HG02885 (cell line): Measurements from ENCODE around the gene GTF2F2.
"Not testable (repeated sequence)": the region's sequence is repeated elsewhere in the genome, so short reads cannot be mapped to it uniquely, and the experiment has no call there.

ENCODE experiments used
- ATAC-seq: cut with Tn5 transposase; IDR thresholded peaks from one replicate; pipeline ENCODE4 v1.9.1; 2021; ENCODE audit warnings: mild to moderate bottlenecking; ENCODE audit not compliant: unreplicated experiment, poor library complexity

The GTF2F2 gene

DNA sequence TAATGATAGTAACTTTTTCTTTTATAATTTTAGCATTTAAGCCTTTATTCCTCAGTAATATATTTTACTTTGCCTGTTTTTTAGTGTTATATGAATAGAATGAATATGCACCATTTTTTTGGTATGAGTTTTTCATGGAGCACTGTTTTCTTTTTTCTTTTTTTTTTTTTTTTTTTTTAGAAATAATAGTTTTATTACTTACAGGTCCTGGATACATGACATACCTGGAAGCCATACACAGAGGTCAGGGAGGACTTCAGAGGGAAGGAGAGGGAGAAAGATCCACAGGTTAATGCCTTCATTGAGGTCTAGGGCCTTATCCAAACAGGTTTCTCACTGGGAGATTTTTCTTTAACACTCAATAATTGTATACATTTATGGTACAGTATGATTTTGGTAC, 54.2 kb downstream of the GTF2F2 start:
- no peak for ATAC-seq

DNA sequence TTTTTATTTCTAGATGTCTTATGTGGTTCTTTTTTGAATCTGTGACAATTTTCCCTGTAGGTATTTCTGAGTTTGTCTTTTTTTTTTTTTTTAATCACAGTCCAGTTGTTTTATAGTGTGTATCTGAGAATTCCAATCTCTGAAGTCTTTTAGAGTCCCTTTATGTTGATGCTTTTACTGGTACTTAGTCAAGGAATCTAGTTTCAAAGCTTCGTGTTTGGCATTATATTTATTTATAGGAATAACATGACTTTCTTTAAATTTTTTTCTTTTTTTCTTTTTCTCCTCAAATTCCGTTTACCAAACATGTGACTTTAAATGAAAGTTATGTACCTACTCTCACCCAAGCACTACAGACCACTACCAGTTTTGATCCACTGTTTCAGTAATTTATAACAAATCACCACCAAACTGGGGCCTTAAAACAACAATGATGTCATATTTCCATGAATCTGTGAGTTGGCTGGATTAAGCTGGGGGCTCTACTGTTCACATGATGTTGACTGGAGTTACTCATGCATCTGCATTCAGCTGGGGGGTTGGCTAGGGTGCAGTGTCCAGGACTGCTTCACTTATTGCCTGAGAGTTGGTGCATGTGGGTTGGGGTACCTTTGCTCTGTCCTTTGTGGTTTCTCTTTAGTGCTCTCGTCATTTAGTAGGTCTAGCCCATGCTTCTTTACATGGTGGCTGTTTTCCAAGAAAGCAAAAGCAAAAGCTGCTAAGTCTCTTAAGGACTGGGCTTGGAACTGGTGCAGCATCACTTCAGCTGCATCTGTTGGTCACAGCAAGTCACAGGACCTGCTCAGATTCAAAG, 58.2 kb downstream of the GTF2F2 start:
- no peak for ATAC-seq

DNA sequence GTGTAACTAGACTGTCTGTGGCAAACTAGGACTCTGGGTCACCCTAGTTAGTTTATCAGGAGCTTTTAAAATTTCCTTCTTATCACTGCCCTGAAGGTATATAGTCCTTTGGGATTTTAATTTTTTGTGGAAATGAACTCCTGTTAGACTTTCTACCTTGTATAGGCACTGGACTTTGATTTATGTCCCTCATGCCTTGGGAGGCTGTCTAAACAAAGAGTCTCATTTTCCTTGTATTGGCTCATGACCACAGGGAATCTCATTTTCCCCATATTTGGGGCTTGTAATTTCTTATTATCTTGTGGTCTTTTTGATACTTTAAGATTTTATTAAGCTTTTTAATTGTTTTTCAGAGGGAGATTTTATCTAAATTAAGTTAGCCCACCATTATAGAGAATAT, 59.1 kb downstream of the GTF2F2 start:
- no peak for ATAC-seq

DNA sequence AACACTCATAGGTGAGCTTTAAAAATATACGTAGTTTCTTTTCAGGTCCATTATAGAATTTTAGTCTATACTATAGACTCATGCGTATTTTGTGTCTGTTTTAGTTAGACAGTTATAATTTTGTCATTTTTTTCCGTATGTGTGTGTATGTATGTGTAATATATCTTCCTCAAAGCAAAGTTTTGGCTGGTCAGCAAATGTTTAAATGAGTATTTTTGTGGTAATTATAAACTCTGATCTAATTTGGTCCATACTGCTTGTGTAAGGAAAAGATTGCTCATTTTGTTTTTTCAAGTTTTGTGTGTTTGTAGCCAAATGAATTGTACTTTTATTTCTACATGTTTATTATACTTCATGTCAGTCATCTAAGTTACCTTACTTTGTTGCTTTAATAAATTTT, 60.0 kb downstream of the GTF2F2 start:
- no peak for ATAC-seq

DNA sequence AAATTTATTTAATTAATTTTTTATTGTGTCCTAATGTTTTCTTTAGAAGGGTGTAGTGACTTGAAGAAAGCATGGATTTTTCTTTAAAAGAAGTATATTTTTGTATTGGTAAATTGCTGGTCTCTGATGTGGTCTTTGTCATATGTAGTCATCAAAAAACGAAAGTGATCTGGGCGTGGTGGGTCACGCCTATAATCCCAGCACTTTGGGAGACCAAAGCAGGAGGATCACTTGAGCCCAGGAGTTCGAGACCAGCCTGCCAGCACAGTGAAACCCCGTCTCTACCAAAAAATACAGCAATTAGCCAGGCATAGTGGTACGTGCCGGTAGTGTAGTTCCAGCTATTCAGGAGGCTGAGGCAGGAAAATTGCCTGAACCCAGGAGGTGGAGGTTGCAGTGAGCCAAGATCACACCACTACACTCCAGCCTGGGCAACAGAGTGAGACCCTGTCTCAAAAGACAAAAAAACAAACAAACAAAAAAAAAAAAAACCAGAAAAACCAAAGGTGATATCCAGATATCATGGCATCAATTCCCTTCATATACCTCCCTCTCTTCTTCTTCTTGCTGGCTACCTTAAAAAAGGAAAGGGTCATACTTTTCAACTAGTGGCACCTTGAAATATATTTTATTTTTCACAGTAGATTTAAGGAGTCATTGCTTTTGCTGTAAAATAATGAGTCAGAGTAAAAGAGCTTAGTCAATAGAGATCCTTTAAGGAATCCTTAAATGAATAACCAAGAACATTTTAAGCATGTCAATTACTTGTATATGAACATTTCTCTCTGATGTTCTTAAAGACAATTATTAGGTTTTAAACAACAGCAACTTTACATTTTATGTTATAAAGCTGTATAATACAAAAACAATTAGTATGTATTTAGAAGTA, 60.6 kb downstream of the GTF2F2 start:
- no peak for ATAC-seq

DNA sequence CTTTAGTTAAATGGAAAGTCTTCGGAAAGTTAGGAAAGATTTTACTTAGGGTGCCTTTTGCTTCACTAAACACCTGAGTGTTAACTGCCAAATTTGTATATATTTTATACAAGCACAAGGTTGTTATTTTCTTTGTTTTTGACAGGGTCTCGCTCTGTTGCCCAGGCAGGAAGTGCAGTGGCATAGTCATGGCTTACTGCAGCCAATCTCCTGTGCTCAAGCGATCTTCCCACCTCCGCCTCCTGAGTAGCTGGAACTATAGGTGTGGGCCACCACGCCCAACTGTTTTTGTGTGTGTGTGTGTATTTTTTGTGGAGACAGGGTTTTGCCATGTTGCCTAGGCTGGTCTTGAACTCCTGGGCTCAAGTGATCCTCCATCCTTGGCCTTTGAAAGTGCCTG, 64.4 kb downstream of the GTF2F2 start:
- ATAC-seq = no peak

DNA sequence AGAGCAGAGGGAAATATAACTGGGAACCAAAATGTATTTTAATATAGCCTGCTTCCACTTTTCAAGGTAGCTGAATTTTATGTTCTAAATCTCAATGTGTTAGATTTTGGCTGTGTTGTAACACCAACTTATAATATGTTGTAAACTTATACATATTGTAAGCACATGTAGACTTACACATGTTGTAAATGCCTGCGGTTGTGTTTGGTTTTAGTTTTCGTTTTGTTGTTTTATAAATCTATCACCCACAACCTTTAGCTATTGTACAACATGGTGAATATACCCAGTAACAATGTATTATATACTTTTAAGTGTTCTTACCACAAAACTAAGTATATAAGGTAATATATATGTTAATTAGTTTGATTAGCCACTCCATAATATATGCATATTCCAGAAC, 65.0 kb downstream of the GTF2F2 start:
- no peak for ATAC-seq

DNA sequence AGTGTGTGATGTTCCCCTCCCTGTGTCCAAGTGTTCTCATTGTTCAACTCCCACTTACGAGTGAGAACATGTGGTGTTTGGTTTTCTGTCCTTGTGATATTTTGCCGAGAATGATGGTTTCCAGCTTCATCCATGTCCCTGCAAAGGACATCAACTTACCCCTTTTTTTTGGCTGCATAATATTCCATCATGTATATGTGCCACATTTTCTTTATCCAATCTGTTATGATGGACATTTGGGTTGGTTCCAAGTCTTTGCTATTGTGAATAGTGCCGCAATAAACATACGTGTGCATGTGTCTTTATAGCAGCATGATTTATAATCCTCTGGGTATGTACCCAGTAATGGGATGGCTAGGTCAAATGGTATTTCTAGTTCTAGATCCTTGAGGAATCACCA, 68.8 kb downstream of the GTF2F2 start:
- not testable (repeated sequence) for ATAC-seq

DNA sequence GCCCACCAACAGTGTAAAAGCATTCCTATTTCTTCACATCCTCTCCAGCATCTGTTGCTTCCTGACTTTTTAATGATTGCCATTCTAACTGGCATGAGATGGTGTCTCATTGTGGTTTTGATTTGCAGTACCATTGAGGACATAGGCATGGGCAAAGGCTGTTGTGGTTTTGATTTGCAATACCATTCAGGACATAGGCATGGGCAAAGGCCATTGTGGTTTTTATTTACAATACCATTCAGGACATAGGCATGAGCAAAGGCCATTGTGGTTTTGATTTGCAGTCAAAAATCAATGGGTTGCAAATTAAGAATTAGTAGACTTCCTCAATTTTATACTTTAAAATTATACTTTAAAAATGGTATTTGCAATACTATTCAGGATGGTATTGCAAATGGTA, 69.2 kb downstream of the GTF2F2 start:
- ATAC-seq = not testable (repeated sequence)

DNA sequence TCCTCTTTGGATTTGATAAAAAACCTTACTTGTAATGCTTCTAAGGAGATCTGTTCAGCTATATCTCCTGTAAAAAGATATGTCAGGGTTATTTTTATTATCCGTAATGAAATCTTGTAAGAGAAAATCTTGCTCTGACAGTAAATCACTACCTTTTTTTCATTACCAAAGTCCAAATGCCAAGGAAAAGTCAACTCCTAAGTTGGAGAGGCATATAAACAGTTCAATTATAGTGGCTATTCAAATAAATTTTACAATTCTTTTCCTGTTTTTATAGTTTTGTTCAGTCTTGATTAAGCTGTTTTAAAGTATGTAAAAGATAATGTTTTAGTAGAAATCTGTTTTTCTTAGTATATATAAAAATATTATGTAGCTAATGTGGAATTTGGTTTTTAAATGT, 71.6 kb downstream of the GTF2F2 start:
- no peak for ATAC-seq

DNA sequence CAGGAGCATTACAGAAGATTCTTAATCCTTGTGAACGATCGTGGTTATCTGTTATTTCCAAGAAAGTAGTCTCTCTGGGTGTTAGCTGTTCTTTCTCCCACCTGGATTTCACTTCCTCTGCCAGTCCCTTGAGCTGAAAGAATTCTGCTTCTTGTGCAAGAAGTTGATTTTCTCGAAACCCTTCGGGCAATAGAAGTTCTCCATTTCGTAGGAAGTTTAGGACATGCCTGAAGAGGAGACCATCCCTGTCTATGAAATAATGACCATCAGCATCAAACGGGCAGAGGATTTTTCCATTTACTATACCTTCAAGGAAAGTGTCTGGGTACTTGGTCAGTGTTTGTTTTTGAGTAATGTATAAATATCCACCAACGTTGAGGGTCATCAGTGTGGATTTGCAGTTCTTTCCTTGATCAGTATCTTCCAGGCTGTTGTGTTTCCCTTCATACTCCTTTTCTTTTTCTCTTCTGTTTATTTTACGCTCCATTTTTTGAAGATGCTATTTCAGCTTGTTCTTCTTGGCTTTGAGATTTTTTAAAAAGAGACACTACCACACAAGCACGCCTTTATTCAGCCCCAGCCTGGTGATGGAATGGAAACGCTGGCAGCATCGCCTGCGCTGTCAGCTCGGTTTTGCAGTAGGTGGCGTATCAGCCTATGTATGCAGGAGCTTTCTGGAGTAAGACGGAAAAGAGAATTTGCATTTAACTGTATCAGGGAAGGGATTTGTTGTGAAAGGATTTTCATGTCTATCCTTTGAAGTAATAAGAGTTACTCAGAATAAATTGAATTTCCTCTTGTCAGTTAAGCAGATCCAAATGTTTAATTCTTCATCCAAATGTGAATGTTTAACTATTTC, 74.0 kb downstream of the GTF2F2 start:
- ATAC-seq = no peak

DNA sequence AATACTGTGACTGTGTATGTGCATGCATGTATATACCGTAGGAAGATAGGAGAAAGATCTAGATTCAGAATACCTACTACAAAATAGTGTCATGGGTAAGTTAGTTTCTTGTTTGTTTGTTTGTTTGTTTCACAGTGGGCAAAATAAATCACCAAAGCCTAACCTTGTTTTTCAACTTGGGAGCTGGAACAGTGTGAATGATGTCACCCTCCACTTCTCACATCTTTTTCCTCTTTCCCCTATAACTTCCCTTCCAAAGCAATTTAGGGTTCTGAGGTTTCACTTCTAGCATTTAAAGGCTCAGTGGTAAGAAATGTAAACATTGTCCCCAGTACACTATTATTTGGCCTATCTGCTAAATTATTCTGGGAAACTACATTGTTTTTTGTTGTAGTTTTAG, 75.1 kb downstream of the GTF2F2 start:
- no peak for ATAC-seq

DNA sequence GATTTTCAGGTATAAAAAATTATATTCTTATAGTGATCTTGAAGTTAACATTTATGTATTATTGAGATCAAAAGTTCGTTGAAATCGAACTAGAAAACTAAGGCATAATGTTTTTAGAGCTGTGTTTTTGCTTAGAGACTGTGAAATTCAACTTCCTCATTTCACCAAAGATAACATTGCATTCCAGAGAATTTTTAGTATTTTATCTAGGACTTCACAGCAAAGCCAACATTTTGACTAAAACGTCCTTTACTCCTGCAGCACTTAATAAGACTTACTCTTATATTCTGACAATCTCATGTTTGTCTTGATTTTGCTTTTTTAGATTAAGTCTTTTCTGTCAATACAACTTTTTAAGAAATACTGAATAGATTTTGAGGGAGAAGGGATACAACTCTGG, 75.8 kb downstream of the GTF2F2 start:
- ATAC-seq = no peak

DNA sequence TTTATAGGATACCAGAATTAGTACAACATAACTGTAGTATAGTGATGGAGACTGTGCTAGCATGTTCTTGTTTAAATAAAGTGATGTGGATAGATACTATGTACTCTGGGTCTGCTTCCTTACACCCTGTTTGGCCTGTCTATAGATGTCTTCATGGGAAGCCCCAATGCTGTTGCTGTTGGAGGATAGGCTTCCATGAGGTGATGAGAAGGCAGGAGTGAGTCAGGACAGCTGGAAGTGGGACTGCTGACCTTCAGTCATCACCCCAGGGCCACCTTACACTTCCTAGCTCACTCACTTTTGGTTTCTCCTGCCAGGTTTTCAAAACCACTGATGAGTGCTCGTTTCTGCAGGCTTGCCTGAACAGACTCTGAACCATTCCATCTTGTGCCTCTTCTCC, 76.3 kb downstream of the GTF2F2 start:
- ATAC-seq = no peak

DNA sequence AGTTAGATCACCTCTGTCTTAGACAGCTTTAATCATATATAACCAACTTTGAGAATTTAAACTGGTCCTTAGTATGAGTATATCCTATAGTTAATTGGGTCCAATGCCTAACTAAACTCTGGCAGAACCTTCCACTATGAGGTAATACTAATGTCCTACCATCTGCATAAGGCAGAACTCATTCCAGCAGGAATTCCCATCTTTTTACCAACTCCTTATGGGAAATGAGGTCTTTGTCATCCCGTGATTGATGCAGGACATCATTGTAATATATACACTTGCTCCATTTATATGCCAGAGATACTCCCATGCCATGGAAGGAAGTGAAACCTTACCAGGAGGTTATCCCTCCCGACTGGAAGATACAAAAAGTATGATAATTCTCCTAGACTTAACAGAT, 77.7 kb downstream of the GTF2F2 start:
- no peak for ATAC-seq

DNA sequence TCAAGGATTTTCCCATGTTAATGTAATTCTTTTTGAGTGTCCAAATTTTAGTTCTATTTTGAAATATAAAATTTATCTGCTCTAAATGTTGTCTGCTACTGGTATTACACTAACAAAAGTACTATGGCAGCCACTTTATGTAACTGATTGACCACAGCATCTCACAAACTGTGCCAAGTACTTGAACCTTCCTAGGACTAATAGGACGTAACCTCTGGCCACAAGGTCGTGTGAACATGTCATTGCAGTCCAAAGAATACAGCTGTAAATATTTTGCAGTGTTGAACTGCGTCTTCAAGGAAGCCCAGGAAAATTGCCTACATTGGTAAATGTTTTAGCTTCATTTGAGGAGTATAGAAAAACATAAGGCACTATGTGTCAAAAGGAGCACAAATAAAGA, 78.6 kb downstream of the GTF2F2 start:
- ATAC-seq = no peak

DNA sequence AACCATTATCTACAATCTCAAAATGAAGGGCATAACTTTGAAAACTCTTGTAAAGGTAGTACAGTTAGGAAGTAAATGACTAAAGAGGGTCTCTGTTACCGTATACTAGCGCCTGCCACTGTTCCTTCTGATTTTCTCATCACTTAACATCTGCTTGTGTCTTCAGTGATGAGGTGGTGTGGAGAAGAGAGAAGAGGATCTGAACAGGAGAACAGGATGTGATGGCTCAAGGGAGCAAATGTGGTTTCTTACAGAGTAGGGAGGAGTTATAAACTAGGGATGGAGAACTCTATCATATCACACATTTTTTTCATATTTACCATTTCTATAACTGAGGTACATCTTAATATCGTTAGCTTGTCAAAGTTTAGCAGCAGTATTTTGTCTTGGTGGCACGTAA, 79.4 kb downstream of the GTF2F2 start:
- ATAC-seq = no peak

DNA sequence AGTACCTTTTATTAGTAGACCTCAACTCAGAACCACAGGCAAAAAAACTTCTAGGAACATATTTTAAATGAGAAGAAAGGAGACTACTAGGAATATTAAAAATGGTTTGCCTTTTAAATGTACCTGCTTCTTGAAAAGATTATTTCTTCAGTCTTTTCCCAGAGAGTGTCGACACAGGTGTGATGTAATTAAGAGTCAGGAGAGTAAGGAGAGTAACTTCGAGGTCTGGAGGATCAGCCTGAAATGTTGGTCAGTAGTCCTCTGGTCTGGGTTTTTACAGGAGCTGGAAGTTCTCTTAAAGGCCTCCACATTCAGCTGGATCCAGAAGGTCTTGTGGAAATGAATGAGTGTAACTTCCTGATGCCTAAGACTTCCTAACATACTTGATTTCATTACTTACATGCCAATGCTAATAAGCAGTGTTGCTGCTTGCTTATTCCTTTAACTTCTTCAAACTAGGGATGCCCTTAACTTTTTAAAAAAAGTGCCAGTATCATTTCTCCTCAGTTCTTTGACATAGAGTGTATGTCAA, 80.5 kb downstream of the GTF2F2 start, which contains the start of gene KCTD4:
TSS of gene KCTD4 (minus strand) at position 345 of the 532 bp plus-strand sequence. CDS start 6,478 bp downstream, outside the sequence.
- ATAC-seq = no peak

DNA sequence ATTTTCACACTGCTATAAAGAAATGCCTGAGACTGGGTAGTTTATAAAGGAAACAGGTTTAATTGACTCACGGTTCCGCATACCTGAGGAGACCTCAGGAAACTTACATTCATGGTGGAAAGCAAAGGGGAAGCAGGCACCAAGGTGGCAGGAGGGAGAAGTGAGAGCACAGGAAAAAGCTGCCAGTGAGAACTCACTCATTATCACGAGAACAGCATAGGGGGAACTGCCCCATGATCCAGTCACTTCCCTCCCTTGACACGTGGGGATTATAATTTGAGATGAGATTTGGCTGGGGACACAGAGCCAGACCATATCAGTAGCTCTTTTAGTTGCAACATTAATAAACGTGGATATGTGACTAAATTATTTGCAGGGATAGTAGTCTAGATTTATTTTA, 84.8 kb downstream of the GTF2F2 start:
- ATAC-seq = no peak

DNA sequence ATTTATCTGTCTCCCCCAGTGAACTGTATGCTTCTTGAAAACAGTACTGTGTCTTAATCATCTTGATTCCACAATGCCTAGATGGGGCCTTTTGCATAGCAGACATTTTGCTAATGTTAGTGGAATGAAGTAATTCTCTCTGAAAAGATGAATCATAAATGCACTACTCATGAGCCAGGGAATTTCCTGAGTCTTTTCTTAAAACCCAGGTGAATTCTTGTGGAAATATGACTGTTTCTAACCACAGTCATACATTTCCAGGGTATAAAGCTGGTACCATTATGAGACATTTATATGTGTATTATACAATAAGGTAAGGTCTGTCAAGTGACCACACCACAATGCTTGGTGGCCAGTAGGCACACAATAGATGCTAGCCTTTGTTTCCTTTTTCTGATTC, 86.0 kb downstream of the GTF2F2 start:
- ATAC-seq = peak; percentile 51
